ENCODE data around the gene ASCC1. TPM values are rescaled to one million over a fixed set of nuclear protein-coding genes. Genes with fewer than 3 reads are reported as not detected.
"Not testable (repeated sequence)": the region's sequence is repeated elsewhere in the genome, so short reads cannot be mapped to it uniquely, and the experiment has no call there.

The ASCC1 gene
- total RNA-seq, 2 donors from 2014 or later: 65.5 to 87.6 TPM

- DNase-seq (ENCODE audit: low spot score in 2 of 2) (no peak), ATAC-seq (no peak)
- Mint-ChIP-seq H3K27ac (peak overlapping the region; percentile 31 to 40), H3K9me3 (no peaks in the 10 kb centered on the region), H3K36me3 (no peaks in the 10 kb centered on the region)
Measured at GRCh38 chr10:72252972-72253371, 36.9 kb upstream of the ASCC1 start.

- no peaks in the 10 kb centered on the region for H3K9me3 Mint-ChIP-seq
- H3K27ac Mint-ChIP-seq: no peak overlapping the region
- DNase-seq (ENCODE audit: low spot score in 2 of 2) (no peak), ATAC-seq (no peak)
- no peaks in the 10 kb centered on the region for H3K36me3 Mint-ChIP-seq
Measured at GRCh38 chr10:72251635-72252034, 35.6 kb upstream of the ASCC1 start.

GRCh38 chr10:72250666-72251065, 34.6 kb upstream of the ASCC1 start:
- no peaks in the 10 kb centered on the region for H3K9me3 Mint-ChIP-seq
- DNase-seq (ENCODE audit: low spot score in 2 of 2) (no peak), ATAC-seq (no peak)
- peak overlapping the region; percentile 55 to 76 for H3K27ac Mint-ChIP-seq
- no peaks in the 10 kb centered on the region for H3K36me3 Mint-ChIP-seq

GRCh38 chr10:72249176-72249862, 33.2 kb upstream of the ASCC1 start:
- H3K27ac Mint-ChIP-seq: peak overlapping the region; percentile 85 to 93
- ATAC-seq: peak in 1 of 2 donors; percentile 8
- H3K36me3 Mint-ChIP-seq; H3K9me3 Mint-ChIP-seq; DNase-seq (ENCODE audit: low spot score in 2 of 2): not testable (repeated sequence)

- ATAC-seq (peak; percentile 82 to 91), DNase-seq (ENCODE audit: low spot score in 2 of 2) (peak; percentile 68 to 82)
- no peaks in the 10 kb centered on the region for H3K36me3 Mint-ChIP-seq
- no peaks in the 10 kb centered on the region for H3K9me3 Mint-ChIP-seq
- H3K27ac Mint-ChIP-seq: peak overlapping the region; percentile 85 to 93
Measured at GRCh38 chr10:72248468-72249151, 32.5 kb upstream of the ASCC1 start.

GRCh38 chr10:72245949-72246525, 30.0 kb upstream of the ASCC1 start:
- ATAC-seq (no peak), DNase-seq (ENCODE audit: low spot score in 2 of 2) (no peak)
- H3K9me3 Mint-ChIP-seq: no peaks in the 10 kb centered on the region
- H3K36me3 Mint-ChIP-seq: no peaks in the 10 kb centered on the region
- H3K27ac Mint-ChIP-seq: peak overlapping the region; percentile 30 to 88

- ATAC-seq (no peak), DNase-seq (ENCODE audit: low spot score in 2 of 2) (no peak)
- Mint-ChIP-seq H3K36me3 (no peaks in the 10 kb centered on the region), H3K27ac (peak overlapping the region; percentile 30 to 89), H3K9me3 (no peaks in the 10 kb centered on the region)
Measured at GRCh38 chr10:72244573-72245038, 28.5 kb upstream of the ASCC1 start.

- peak overlapping the region; percentile 30 to 89 for H3K27ac Mint-ChIP-seq
- no peaks in the 10 kb centered on the region for H3K9me3 Mint-ChIP-seq
- H3K36me3 Mint-ChIP-seq: no peaks in the 10 kb centered on the region
- ATAC-seq: no peak
- DNase-seq (ENCODE audit: low spot score in 2 of 2): no peak
Measured at GRCh38 chr10:72243822-72244437, 27.9 kb upstream of the ASCC1 start.

GRCh38 chr10:72242675-72243074, 26.6 kb upstream of the ASCC1 start:
- ATAC-seq (peak; percentile 49), DNase-seq (ENCODE audit: low spot score in 2 of 2) (no peak)
- Mint-ChIP-seq H3K27ac (peak overlapping the region; percentile 30 to 88), H3K36me3 (no peaks in the 10 kb centered on the region), H3K9me3 (no peaks in the 10 kb centered on the region)

- H3K9me3 Mint-ChIP-seq: no peaks in the 10 kb centered on the region
- H3K36me3 Mint-ChIP-seq: peaks cover 0 to 4% of the 10 kb centered on the region in 2 donors
- ATAC-seq: no peak
- H3K27ac Mint-ChIP-seq: peak overlapping the region; percentile 79 to 88
- DNase-seq (ENCODE audit: low spot score in 2 of 2): no peak
Measured at GRCh38 chr10:72241691-72242252, 25.7 kb upstream of the ASCC1 start.

- Mint-ChIP-seq H3K9me3 (no peaks in the 10 kb centered on the region), H3K36me3 (peaks cover 5% of the 10 kb centered on the region in 2 donors), H3K27ac (no peak overlapping the region)
- no peak for DNase-seq (ENCODE audit: low spot score in 2 of 2)
- ATAC-seq: no peak
Measured at GRCh38 chr10:72240371-72240770, 24.3 kb upstream of the ASCC1 start.

GRCh38 chr10:72239409-72239808, 23.3 kb upstream of the ASCC1 start:
- H3K9me3 Mint-ChIP-seq: no peaks in the 10 kb centered on the region
- peaks cover 5% of the 10 kb centered on the region in 2 donors for H3K36me3 Mint-ChIP-seq
- H3K27ac Mint-ChIP-seq: peak overlapping the region in 1 of 2 donors; percentile 38
- no peak for DNase-seq (ENCODE audit: low spot score in 2 of 2)
- ATAC-seq: no peak

GRCh38 chr10:72238392-72239175, 22.5 kb upstream of the ASCC1 start:
- ATAC-seq (peak in 1 of 2 donors; percentile 23), DNase-seq (ENCODE audit: low spot score in 2 of 2) (no peak)
- Mint-ChIP-seq H3K36me3 (peaks cover 5 to 7% of the 10 kb centered on the region in 2 donors), H3K9me3 (no peaks in the 10 kb centered on the region), H3K27ac (peak overlapping the region in 1 of 2 donors; percentile 34)

GRCh38 chr10:72235544-72236279, 19.6 kb upstream of the ASCC1 start:
- Mint-ChIP-seq H3K9me3 (no peaks in the 10 kb centered on the region), H3K27ac (no peak overlapping the region), H3K36me3 (peaks cover 10 to 20% of the 10 kb centered on the region in 2 donors)
- DNase-seq (ENCODE audit: low spot score in 2 of 2) (no peak), ATAC-seq (no peak)

GRCh38 chr10:72234560-72235095, 18.6 kb upstream of the ASCC1 start:
- ATAC-seq (no peak), DNase-seq (ENCODE audit: low spot score in 2 of 2) (no peak)
- peaks cover 10 to 31% of the 10 kb centered on the region in 2 donors for H3K36me3 Mint-ChIP-seq
- no peaks in the 10 kb centered on the region for H3K9me3 Mint-ChIP-seq
- peak overlapping the region in 1 of 2 donors; percentile 30 for H3K27ac Mint-ChIP-seq

Data from activated naive CD4-positive, alpha-beta T cell treated with anti-CD3 and anti-CD28 coated beads, Interleukin-2, amount 50 U/mL, for 72 hours (primary cell).